ENCODE results near the gene LRRC7.

DNA sequence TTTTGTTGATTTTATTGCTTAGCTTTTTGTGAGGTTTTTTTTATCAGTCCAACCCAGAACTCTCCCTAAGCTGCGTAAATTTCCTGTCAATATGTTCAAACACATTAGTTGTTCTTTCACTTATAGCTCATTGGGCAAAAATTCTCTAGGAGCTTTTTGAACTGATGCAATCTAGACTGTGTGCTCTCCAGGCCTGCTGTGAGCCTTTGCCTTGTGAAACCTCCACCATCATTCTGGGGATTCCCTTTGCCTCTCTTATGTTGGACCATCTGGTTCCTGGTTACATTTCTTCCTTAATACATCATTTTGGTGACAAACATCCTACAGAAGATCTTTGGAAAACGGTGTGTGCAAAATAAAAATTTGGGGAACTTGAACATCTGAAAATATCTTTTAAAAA, 247.2 kb downstream of the LRRC7 start:
- TF ChIP-seq CTCF (IDR thresholded peaks at IDR 0.05 in 4 of 5, conservative IDR thresholded peaks at IDR 0.05 in 1 of 5) (no peak), POLR2A (IDR thresholded peaks at IDR 0.05) (no peak)

Measured in gastrocnemius medialis (tissue), 4 donors.